H1 (cell line): ENCODE results near the gene PTPN22. TPM values are rescaled to one million over a fixed set of nuclear protein-coding genes. Genes with fewer than 3 reads are reported as not detected.

Source experiments
- CTCF ChIA-PET: fragments of 300-600 bp; sonication (Branson Sonifier 250); formaldehyde crosslinking; loops from one replicate; lab custom pipeline; 2021; ENCODE audit not compliant: partially characterized antibody; lab: Charles Lee
- POLR2A ChIA-PET: fragments of 300-600 bp; sonication (Branson Sonifier 250); formaldehyde crosslinking; loops from one replicate; lab custom pipeline; 2021; ENCODE audit warnings: inconsistent platforms; ENCODE audit not compliant: partially characterized antibody; lab: Charles Lee
- DNase-seq, 2 experiments: peaks; one replicate each; pipeline versions ENCODE4 v3.0.0 to v3.0.0-alpha.2; 2010 to 2022; ENCODE audit warnings: low spot score in 2 of 2, low read depth in 1 of 2, mixed read lengths in 1 of 2
- FAIRE-seq: peaks from 2 replicates; lab custom pipeline; 2011; peaks lifted over from hg19 to GRCh38; lab: Jason Lieb, UNC
- H2AFZ ChIP-seq: 2 replicates; pipeline ENCODE4 v1.8.1; 2012; ENCODE audit warnings: low read length, inconsistent platforms
- H2AK5ac ChIP-seq: 2 replicates; pipeline ENCODE4 v1.6.1; 2013; ENCODE audit warnings: low read depth, low read length
- H2BK120ac ChIP-seq: replicated peaks from 2 replicates; pipeline ENCODE3; 2013; ENCODE audit warnings: low read depth, low read length, inconsistent platforms
- H2BK12ac ChIP-seq: 2 replicates; pipeline ENCODE4 v1.6.1; 2013; ENCODE audit warnings: low read depth, low read length
- H2BK15ac ChIP-seq: 2 replicates; pipeline ENCODE4 v1.6.1; 2013; ENCODE audit warnings: low read length
- H2BK20ac ChIP-seq: 2 replicates; pipeline ENCODE4 v1.6.1; 2013; ENCODE audit warnings: low read length
- H2BK5ac ChIP-seq: 2 replicates; pipeline ENCODE4 v1.6.1; 2013; ENCODE audit warnings: low read depth, low read length
- H3K14ac ChIP-seq: 2 replicates; pipeline ENCODE4 v1.6.1; 2013; ENCODE audit warnings: inconsistent platforms; ENCODE audit not compliant: insufficient read length
- H3K18ac ChIP-seq: 2 replicates; pipeline ENCODE4 v1.6.1; 2013; ENCODE audit warnings: low read length; ENCODE audit errors: extremely low read depth
- H3K23ac ChIP-seq: 2 replicates; pipeline ENCODE4 v1.6.1; 2013; ENCODE audit warnings: inconsistent platforms; ENCODE audit not compliant: insufficient read length
- H3K23me2 ChIP-seq: 2 replicates; pipeline ENCODE4 v1.6.1; 2013; ENCODE audit warnings: low read depth, low read length
- H3K27ac ChIP-seq: 2 replicates; pipeline ENCODE4 v1.6.1; 2011; ENCODE audit warnings: low read depth, low read length, inconsistent platforms
- H3K27me3 ChIP-seq, 4 experiments: replicated peaks in 1 of 4; 1 replicate in 1 of 4; 2 replicates in 3 of 4; pipeline versions ENCODE4 v1.6.1 to v1.8.1; 2011 to 2013; ENCODE audit warnings: low read length in 3 of 4, mild to moderate bottlenecking in 3 of 4, inconsistent platforms in 2 of 4, mixed read lengths in 2 of 4, moderate library complexity in 1 of 4; ENCODE audit not compliant: control insufficient read depth in 3 of 4, insufficient read depth in 3 of 4; ENCODE audit errors: extremely low read depth in 1 of 4
- H3K36me3 ChIP-seq, 4 experiments: 2 replicates each; pipeline versions ENCODE4 v1.6.1 to v1.8.1; 2011 to 2013; ENCODE audit warnings: mild to moderate bottlenecking in 4 of 4, low read length in 3 of 4, moderate library complexity in 2 of 4, control low read depth in 1 of 4, inconsistent platforms in 1 of 4; ENCODE audit not compliant: insufficient read depth in 4 of 4, control insufficient read depth in 2 of 4
- H3K4ac ChIP-seq: replicated peaks from 2 replicates; pipeline ENCODE3; 2013; ENCODE audit warnings: low read length, low read depth, mixed read lengths, inconsistent platforms; ENCODE audit not compliant: insufficient read length
- H3K4me1 ChIP-seq, 4 experiments: replicated peaks in 1 of 4; 1 replicate in 1 of 4; 2 replicates in 3 of 4; pipeline versions ENCODE4 v1.6.1 to v1.8.1; 2011 to 2013; ENCODE audit warnings: low read length in 3 of 4, inconsistent platforms in 2 of 4, mixed read lengths in 1 of 4; ENCODE audit not compliant: insufficient read depth in 4 of 4, control insufficient read depth in 3 of 4
- H3K4me2 ChIP-seq, 2 experiments: 2 replicates each; pipeline versions ENCODE4 v1.6.1 to v1.8.1; 2011 to 2013; ENCODE audit warnings: low read depth in 2 of 2, low read length in 2 of 2, control low read depth in 1 of 2, inconsistent platforms in 1 of 2, mild to moderate bottlenecking in 1 of 2; ENCODE audit not compliant: insufficient read depth in 1 of 2
- H3K4me3 ChIP-seq, 4 experiments: fragments of 200-600, 300-600 bp in 1 of 4; sonication (generic), shearing (Covaris generic), sonication (Bioruptor Twin) in 1 of 4; 2 replicates each; pipeline versions ENCODE4 v1.5.1 to v1.8.1; 2011 to 2016; ENCODE audit warnings: low read length in 4 of 4, low read depth in 3 of 4, control low read depth in 2 of 4, inconsistent platforms in 2 of 4, mild to moderate bottlenecking in 2 of 4, mixed read lengths in 1 of 4, moderate library complexity in 1 of 4; ENCODE audit not compliant: insufficient read depth in 2 of 4; ENCODE audit errors: extremely low read depth in 1 of 4
- H3K56ac ChIP-seq: replicated peaks from 2 replicates; pipeline ENCODE3; 2013; ENCODE audit warnings: low read depth, mild to moderate bottlenecking, mixed read lengths, low read length, inconsistent platforms; ENCODE audit not compliant: insufficient read length
- H3K79me1 ChIP-seq: 2 replicates; pipeline ENCODE4 v1.6.1; 2013; ENCODE audit warnings: low read depth, low read length, control low read depth
- H3K79me2 ChIP-seq, 2 experiments: 2 replicates each; pipeline versions ENCODE4 v1.6.1 to v1.8.1; 2012 to 2013; ENCODE audit warnings: low read length in 2 of 2, mild to moderate bottlenecking in 2 of 2, inconsistent platforms in 1 of 2; ENCODE audit not compliant: insufficient read depth in 2 of 2, control insufficient read depth in 1 of 2
- H3K9ac ChIP-seq, 4 experiments: replicated peaks in 1 of 4; 1 replicate in 1 of 4; 2 replicates in 3 of 4; pipeline versions ENCODE4 v1.6.1 to v1.8.1; 2011 to 2013; ENCODE audit warnings: low read depth in 3 of 4, low read length in 3 of 4, control low read depth in 2 of 4, mild to moderate bottlenecking in 2 of 4, moderate library complexity in 2 of 4, inconsistent platforms in 1 of 4; ENCODE audit errors: extremely low read depth in 1 of 4
- H3K9me3 ChIP-seq, 2 experiments: 2 replicates each; pipeline versions ENCODE4 v1.6.1 to v1.8.1; 2012 to 2013; ENCODE audit warnings: mild to moderate bottlenecking in 2 of 2, moderate library complexity in 2 of 2, control low read depth in 1 of 2, inconsistent platforms in 1 of 2, low read depth in 1 of 2, low read length in 1 of 2, mixed read lengths in 1 of 2; ENCODE audit not compliant: insufficient read depth in 2 of 2
- H4K20me1 ChIP-seq, 2 experiments: replicated peaks in 1 of 2; 2 replicates each; pipeline versions ENCODE3 to v1.8.1; 2011 to 2013; ENCODE audit warnings: inconsistent platforms in 2 of 2, low read length in 2 of 2, mild to moderate bottlenecking in 1 of 2; ENCODE audit not compliant: insufficient read depth in 2 of 2, control insufficient read depth in 1 of 2
- H4K5ac ChIP-seq: 2 replicates; pipeline ENCODE4 v1.6.1; 2013; ENCODE audit warnings: low read length, low read depth, mixed read lengths, inconsistent platforms; ENCODE audit not compliant: insufficient read length
- H4K8ac ChIP-seq: 2 replicates; pipeline ENCODE4 v1.8.0; 2013; ENCODE audit warnings: mild to moderate bottlenecking, moderate library complexity, low read length, inconsistent platforms; ENCODE audit not compliant: insufficient read depth; ENCODE audit errors: extremely low read depth
- H4K91ac ChIP-seq: replicated peaks from 2 replicates; pipeline ENCODE3; 2013; ENCODE audit warnings: low read length, mixed read lengths, inconsistent platforms; ENCODE audit not compliant: insufficient read length
- CREB1 ChIP-seq: IDR thresholded peaks from 2 replicates; pipeline ENCODE4 v1.6.1; 2012; ENCODE audit warnings: inconsistent platforms
- GTF2F1 ChIP-seq: IDR thresholded peaks from 2 replicates; pipeline ENCODE4 v1.6.1; 2012; ENCODE audit warnings: low read depth, low read length, improper control_type of control experiment, borderline replicate concordance
- NANOG ChIP-seq: IDR thresholded peaks from 2 replicates; pipeline ENCODE4 v1.6.1; 2011; ENCODE audit warnings: low read length, low read depth, mild to moderate bottlenecking, inconsistent platforms; ENCODE audit not compliant: insufficient read depth, poor library complexity, severe bottlenecking
- WGBS, 2 experiments: shearing (Covaris generic) in 1 of 2; methylation state at CpG; one replicate each; pipeline versions ENCODE4 v1.1.6 to v1.1.7; 2013 to 2015; ENCODE audit warnings: low lambda C conversion rate in 2 of 2, mixed read lengths in 2 of 2, inconsistent platforms in 1 of 2, low coverage in 1 of 2, missing lambda C conversion rate in 1 of 2; ENCODE audit not compliant: insufficient replicate concordance in 2 of 2, insufficient coverage in 1 of 2, insufficient read length in 1 of 2; ENCODE audit errors: extremely low coverage in 1 of 2, missing lambda C conversion rate in 1 of 2; 5-methylcytosine and 5-hydroxymethylcytosine counted together
- polyA plus RNA-seq, 7 experiments: library from polyadenylated mRNA; depleted of rRNA in 3 of 7; stranded (reverse) in 5 of 7; unstranded in 2 of 7; fragments of >200 nt in 5 of 7; fragments of 200-250 nt in 2 of 7; gene quantifications; 1 replicate in 5 of 7; 2 replicates in 1 of 7; 4 replicates in 1 of 7; pipeline versions ENCODE4 v1.2.1 to v1.2.3, GENCODE V29; 2011 to 2013; ENCODE audit warnings: missing spikeins in 2 of 7, mixed read lengths in 2 of 7
- total RNA-seq: library from RNA; stranded (reverse); fragmentation: NEBNext Ultra II Directional; extraction: Animal tissue kit (Norgen Biotek cat#: 25700); gene quantifications from 2 replicates; pipeline ENCODE4 v1.2.1, GENCODE V29; 2021

Gene PTPN22
- total and polyA plus RNA-seq, 2 of the 8 experiments (the other 6 are each of a cell fraction or from before 2014, with no cell fraction given): not detected

- 97% methylated on average over 5 of the region's 5 CpGs; no CpG with 5 or more reads in 1 of the 2 experiments for WGBS, 2 experiments
- Histone ChIP-seq H3K27ac (no peak overlapping the region), H3K14ac (no peak overlapping the region), H3K79me1 (peaks cover 4% of the 10 kb centered on the region; the same call in 1 of the 2 replicates), H3K9ac (no peak overlapping the region), H2BK120ac (no peak overlapping the region), H2BK20ac (no peak overlapping the region), H3K4ac (no peak overlapping the region), H3K23me2 (no peaks in the 10 kb centered on the region), H3K4me2 (no peak overlapping the region), H2AK5ac (no peak overlapping the region), H4K91ac (no peak overlapping the region), H2BK15ac (no peak overlapping the region), H3K9me3 (no peaks in the 10 kb centered on the region), H2AFZ (no peak overlapping the region), H3K18ac (no peak overlapping the region), H3K23ac (no peak overlapping the region), H4K20me1 (peaks cover 2 to 7% of the 10 kb centered on the region in 2 experiments), H3K4me1 (peaks cover 0 to 3% (median under 1%) of the 10 kb centered on the region in 4 experiments; a peak in 4 of 7 replicates), H3K36me3 (no peaks in the 10 kb centered on the region), H4K5ac (no peak overlapping the region), H3K79me2 (peaks cover 0 to 58% of the 10 kb centered on the region in 2 experiments; a peak in 2 of 4 replicates), H3K4me3 (no peak overlapping the region), H2BK5ac (no peak overlapping the region), H4K8ac (no peak overlapping the region), H3K27me3 (no peaks in the 10 kb centered on the region), H3K56ac (no peak overlapping the region), H2BK12ac (no peak overlapping the region)
- FAIRE-seq (no peak), DNase-seq (no peak)
- POLR2A ChIA-PET: interaction anchor here (0.6 to 1.1 kb wide), 3 partner anchors 7 to 120 kb away, joined by 3 read pairs; no protein-coding TSS in a partner anchor
- CTCF ChIA-PET: interaction anchor here (0.6 to 1.2 kb wide), 2 partner anchors 14 to 1066 kb away, joined by 3 read pairs; a partner anchor contains a TSS
- no peak for TF ChIP-seq CREB1
- no peak for TF ChIP-seq GTF2F1
- TF ChIP-seq NANOG: no peak
Measured at GRCh38 chr1:113784104-113784779, 87.3 kb downstream of the PTPN22 start.
